Measurements from ENCODE around the gene SULT4A1.

DNA sequence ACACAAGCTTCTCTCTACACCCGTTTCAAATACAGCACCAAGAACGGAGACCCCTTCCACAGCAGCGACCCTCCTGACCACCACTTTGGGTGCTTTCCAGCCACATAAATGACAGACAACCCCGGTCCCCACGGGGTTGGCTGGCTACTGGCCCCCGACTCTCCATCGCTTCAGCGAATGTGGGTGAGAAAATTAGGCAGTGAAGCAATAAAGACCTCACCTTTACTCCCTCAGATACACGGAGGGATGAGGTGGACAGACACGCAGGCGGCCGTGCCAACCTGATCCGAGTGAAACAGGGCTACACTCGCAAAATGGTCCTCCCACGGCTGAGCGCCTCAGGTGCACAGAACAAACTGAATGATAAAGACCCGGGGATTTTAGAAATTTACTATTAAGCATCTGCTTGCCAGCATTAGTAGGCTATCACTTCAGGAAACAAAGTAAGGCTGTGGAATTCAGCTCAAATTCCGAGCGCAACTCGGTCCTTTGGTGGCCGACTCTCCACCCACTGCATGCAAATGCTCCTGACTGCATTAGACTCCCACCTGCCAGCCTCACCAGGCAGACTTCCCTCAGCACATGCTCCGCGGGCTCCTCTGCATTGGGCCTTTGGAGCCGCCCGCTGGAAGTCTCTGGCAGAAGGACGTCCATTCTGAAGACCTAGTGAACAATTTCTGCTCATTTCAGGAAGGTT lies 37.4 kb downstream of the SULT4A1 start:
- TF ChIP-seq, protein P1, sequence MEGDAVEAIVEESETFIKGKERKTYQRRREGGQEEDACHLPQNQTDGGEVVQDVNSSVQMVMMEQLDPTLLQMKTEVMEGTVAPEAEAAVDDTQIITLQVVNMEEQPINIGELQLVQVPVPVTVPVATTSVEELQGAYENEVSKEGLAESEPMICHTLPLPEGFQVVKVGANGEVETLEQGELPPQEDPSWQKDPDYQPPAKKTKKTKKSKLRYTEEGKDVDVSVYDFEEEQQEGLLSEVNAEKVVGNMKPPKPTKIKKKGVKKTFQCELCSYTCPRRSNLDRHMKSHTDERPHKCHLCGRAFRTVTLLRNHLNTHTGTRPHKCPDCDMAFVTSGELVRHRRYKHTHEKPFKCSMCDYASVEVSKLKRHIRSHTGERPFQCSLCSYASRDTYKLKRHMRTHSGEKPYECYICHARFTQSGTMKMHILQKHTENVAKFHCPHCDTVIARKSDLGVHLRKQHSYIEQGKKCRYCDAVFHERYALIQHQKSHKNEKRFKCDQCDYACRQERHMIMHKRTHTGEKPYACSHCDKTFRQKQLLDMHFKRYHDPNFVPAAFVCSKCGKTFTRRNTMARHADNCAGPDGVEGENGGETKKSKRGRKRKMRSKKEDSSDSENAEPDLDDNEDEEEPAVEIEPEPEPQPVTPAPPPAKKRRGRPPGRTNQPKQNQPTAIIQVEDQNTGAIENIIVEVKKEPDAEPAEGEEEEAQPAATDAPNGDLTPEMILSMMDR (IDR thresholded peaks at IDR 0.05 in 8 of 11, conservative IDR thresholded peaks at IDR 0.05 in 3 of 11), result no peak
- no peak for TF ChIP-seq POLR2A (IDR thresholded peaks at IDR 0.05)

Data from spleen (tissue), 7 donors.